ENCODE data around the gene GSTA2.
"Not testable (repeated sequence)": the region's sequence is repeated elsewhere in the genome, so short reads cannot be mapped to it uniquely, and the experiment has no call there.

The GSTA2 gene

GRCh38 chr6:52760105-52760765, 3.0 kb downstream of the GSTA2 start:
- no peak for DNase-seq (ENCODE audit: low read depth, low spot score)
- no peak for TF ChIP-seq CTCF (IDR thresholded peaks at IDR 0.05; ENCODE audit: low read depth, low read length)
- H3K4me3 ChIP-seq (ENCODE audit: low read depth, low read length), result no peak overlapping the region
- in situ Hi-C loops (cut with HindIII; ENCODE audit: low sequenced_read_pairs), result no loop called here

- no peak overlapping the region for H3K4me3 ChIP-seq (ENCODE audit: low read depth, low read length)
- in situ Hi-C loops (cut with HindIII; ENCODE audit: low sequenced_read_pairs), result no loop called here
- DNase-seq (ENCODE audit: low read depth, low spot score), result no peak
- no peak for TF ChIP-seq CTCF (IDR thresholded peaks at IDR 0.05; ENCODE audit: low read depth, low read length)
Measured at GRCh38 chr6:52759085-52759484, 4.2 kb downstream of the GSTA2 start.

- H3K4me3 ChIP-seq (ENCODE audit: low read depth, low read length); in situ Hi-C loops (cut with HindIII; ENCODE audit: low sequenced_read_pairs): not testable (repeated sequence)
- peak; percentile 56 for DNase-seq (ENCODE audit: low read depth, low spot score)
Measured at GRCh38 chr6:52757651-52758338, 5.5 kb downstream of the GSTA2 start.

GRCh38 chr6:52754443-52754842, 8.8 kb downstream of the GSTA2 start:
- in situ Hi-C loops (cut with HindIII; ENCODE audit: low sequenced_read_pairs), result no loop called here
- no peak for TF ChIP-seq CTCF (IDR thresholded peaks at IDR 0.05; ENCODE audit: low read depth, low read length)
- DNase-seq (ENCODE audit: low read depth, low spot score), result no peak
- H3K4me3 ChIP-seq (ENCODE audit: low read depth, low read length), result no peak overlapping the region

GRCh38 chr6:52753137-52753536, 10.1 kb downstream of the GSTA2 start:
- H3K4me3 ChIP-seq (ENCODE audit: low read depth, low read length); in situ Hi-C loops (cut with HindIII; ENCODE audit: low sequenced_read_pairs); DNase-seq (ENCODE audit: low read depth, low spot score): not testable (repeated sequence)

- in situ Hi-C loops (cut with HindIII; ENCODE audit: low sequenced_read_pairs), result no loop called here
- DNase-seq (ENCODE audit: low read depth, low spot score), result no peak
- TF ChIP-seq CTCF (IDR thresholded peaks at IDR 0.05; ENCODE audit: low read depth, low read length), result no peak
- H3K4me3 ChIP-seq (ENCODE audit: low read depth, low read length), result no peak overlapping the region
Measured at GRCh38 chr6:52752310-52752709, 11.0 kb downstream of the GSTA2 start.

- in situ Hi-C loops (cut with HindIII; ENCODE audit: low sequenced_read_pairs), result no loop called here
- no peak for DNase-seq (ENCODE audit: low read depth, low spot score)
Measured at GRCh38 chr6:52749556-52750152, 13.6 kb downstream of the GSTA2 start.

GRCh38 chr6:52747301-52747700, 16.0 kb downstream of the GSTA2 start:
- in situ Hi-C loops (cut with HindIII; ENCODE audit: low sequenced_read_pairs); DNase-seq (ENCODE audit: low read depth, low spot score); H3K4me3 ChIP-seq (ENCODE audit: low read depth, low read length): not testable (repeated sequence)

More at GRCh38 chr6:52749556-52750152, 13.6 kb downstream of the GSTA2 start:
- H3K4me3 ChIP-seq (ENCODE audit: low read depth, low read length), result no peak overlapping the region
- no peak for TF ChIP-seq CTCF (IDR thresholded peaks at IDR 0.05; ENCODE audit: low read depth, low read length)
